GM21717 (cell line): Measurements from ENCODE around the gene PRR16.
"Not testable (repeated sequence)": the region's sequence is repeated elsewhere in the genome, so short reads cannot be mapped to it uniquely, and the experiment has no call there.

Experiments
- ATAC-seq: cut with Tn5 transposase; IDR thresholded peaks from one replicate; pipeline ENCODE4 v1.9.1; 2021; ENCODE audit warnings: mild to moderate bottlenecking, moderate library complexity; ENCODE audit not compliant: unreplicated experiment

Gene PRR16

GRCh38 chr5:120463991-120464626 lies at the start of gene PRR16:
Gene PRR16 (plus strand): TSS chr5:120464300.
- peak; percentile 82 for ATAC-seq

- no peak for ATAC-seq
Observed at GRCh38 chr5:120415985-120416384, 48.1 kb upstream of the PRR16 start.

GRCh38 chr5:120419127-120419526 lies 45.0 kb upstream of the PRR16 start:
- ATAC-seq = no peak

- not testable (repeated sequence) for ATAC-seq
Observed at GRCh38 chr5:120426633-120427275, 37.3 kb upstream of the PRR16 start.

GRCh38 chr5:120430572-120430971 lies 33.5 kb upstream of the PRR16 start:
- no peak for ATAC-seq

- ATAC-seq = no peak
Observed at GRCh38 chr5:120432861-120433260, 31.2 kb upstream of the PRR16 start.

- ATAC-seq = no peak
Observed at GRCh38 chr5:120435129-120435528, 29.0 kb upstream of the PRR16 start.

- ATAC-seq = no peak
Observed at GRCh38 chr5:120436996-120437395, 27.1 kb upstream of the PRR16 start.

GRCh38 chr5:120442694-120443093 lies 21.4 kb upstream of the PRR16 start:
- ATAC-seq = no peak

- no peak for ATAC-seq
Observed at GRCh38 chr5:120443607-120444006, 20.5 kb upstream of the PRR16 start.

GRCh38 chr5:120446068-120446492 lies 18.0 kb upstream of the PRR16 start:
- no peak for ATAC-seq

GRCh38 chr5:120446901-120447300 lies 17.2 kb upstream of the PRR16 start:
- ATAC-seq = no peak

GRCh38 chr5:120447706-120448239 lies 16.3 kb upstream of the PRR16 start:
- ATAC-seq = no peak

- no peak for ATAC-seq
Observed at GRCh38 chr5:120449501-120449900, 14.6 kb upstream of the PRR16 start.

GRCh38 chr5:120450910-120451309 lies 13.2 kb upstream of the PRR16 start:
- ATAC-seq = no peak

- ATAC-seq = no peak
Observed at GRCh38 chr5:120451445-120451844, 12.7 kb upstream of the PRR16 start.

GRCh38 chr5:120452471-120452870 lies 11.6 kb upstream of the PRR16 start:
- no peak for ATAC-seq

GRCh38 chr5:120454094-120454798 lies 9.9 kb upstream of the PRR16 start:
- no peak for ATAC-seq

GRCh38 chr5:120456006-120456405 lies 8.1 kb upstream of the PRR16 start:
- no peak for ATAC-seq

- ATAC-seq = peak; percentile 88
Observed at GRCh38 chr5:120457839-120458507, 6.1 kb upstream of the PRR16 start.

GRCh38 chr5:120458508-120458847 lies 5.6 kb upstream of the PRR16 start:
- not testable (repeated sequence) for ATAC-seq
